ENCODE results near the gene PDHB. TPM values are rescaled to one million over a fixed set of nuclear protein-coding genes. Genes with fewer than 3 reads are reported as not detected.
"Not testable (repeated sequence)": the region's sequence is repeated elsewhere in the genome, so short reads cannot be mapped to it uniquely, and the experiment has no call there.

The PDHB gene
- total RNA-seq, 1 donor from 2014 or later: 63.6 TPM

DNA sequence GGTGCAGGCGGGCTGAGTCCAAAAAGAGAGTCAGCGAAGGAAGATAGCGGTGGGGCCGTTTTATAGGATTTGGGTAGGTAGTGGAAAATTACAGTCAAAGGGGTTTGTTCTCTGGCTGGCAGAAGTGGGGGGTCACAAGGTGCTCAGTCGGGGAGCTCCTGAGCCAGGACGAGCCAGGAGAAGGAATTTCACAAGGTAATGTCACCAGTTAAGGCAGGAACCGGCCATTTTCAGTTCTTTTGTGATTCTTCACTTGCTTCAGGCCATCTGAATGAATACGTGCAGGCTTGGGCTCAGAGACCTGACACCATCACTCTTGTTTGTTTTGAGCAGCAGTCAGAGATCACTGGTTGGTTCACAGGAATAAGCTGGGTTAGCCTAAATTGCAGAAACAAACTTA, 3.6 kb upstream of the PDHB start:
- DNase-seq: not testable (repeated sequence)

DNA sequence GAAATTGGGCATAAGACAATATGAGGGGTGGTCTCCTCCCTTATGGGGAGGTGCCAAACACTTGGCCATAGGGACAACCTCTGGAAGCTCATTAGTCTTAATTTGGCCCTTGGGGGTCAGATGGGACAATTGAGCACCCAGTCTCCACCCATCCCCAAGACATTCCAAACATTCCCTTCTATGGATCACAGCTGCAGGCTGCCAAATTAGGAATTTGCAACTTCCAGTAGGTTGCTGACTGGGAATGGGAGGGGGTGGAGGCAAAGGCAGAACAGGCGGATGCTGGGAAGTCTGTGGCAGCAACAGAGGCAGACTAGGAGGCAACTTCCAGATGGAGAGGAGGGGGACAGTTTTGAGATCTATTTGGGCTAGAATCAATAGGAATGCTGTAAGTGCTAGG, 1.4 kb upstream of the PDHB start:
- DNase-seq: no peak

- no peak for DNase-seq
Measured at GRCh38 chr3:58434511-58434910, 879 bp upstream of the PDHB start.

GRCh38 chr3:58434168-58434504, 504 bp upstream of the PDHB start:
- no peak for DNase-seq

DNA sequence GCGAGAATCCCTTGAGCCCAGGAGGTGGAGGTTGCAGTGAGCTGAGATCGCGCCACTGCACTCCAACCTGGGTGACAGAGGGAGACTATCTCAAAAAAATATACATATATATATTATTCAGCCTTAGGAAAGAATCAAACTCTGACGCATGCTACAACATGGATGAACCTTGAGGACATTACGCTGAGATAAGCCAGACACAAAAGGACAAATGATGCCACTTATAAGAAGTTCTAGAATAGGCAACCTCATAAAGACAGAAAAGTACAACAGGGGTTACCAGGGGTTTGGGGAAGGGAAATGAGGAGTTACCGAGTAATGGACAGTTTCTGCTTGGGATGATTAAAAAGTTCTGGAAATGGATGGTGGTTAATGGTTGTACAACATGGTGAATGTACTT, 727 bp downstream of the PDHB start:
- no peak for DNase-seq

GRCh38 chr3:58429657-58430056, 4.0 kb downstream of the PDHB start:
- no peak for DNase-seq

- DNase-seq: no peak
Measured at GRCh38 chr3:58427661-58428361, 5.8 kb downstream of the PDHB start.

DNA sequence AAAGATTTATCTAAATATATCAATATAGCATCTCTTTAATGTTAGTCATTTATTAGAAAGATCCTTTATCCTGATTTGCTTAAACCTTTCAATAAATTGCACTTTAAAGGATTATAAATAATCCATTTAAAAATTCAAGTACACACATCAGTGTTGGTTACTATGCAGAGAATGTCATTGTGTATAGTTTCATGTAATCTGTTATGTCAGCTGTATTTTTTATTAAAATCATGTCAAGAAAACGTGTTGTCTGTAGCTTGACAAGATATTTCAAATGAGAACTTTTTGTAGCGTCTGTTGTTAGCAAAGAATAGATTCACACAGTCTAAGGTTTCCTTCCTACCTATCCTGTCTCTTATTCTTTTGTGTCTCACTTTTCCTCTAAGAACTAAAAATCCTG, 7.8 kb downstream of the PDHB start:
- no peak for DNase-seq

DNA sequence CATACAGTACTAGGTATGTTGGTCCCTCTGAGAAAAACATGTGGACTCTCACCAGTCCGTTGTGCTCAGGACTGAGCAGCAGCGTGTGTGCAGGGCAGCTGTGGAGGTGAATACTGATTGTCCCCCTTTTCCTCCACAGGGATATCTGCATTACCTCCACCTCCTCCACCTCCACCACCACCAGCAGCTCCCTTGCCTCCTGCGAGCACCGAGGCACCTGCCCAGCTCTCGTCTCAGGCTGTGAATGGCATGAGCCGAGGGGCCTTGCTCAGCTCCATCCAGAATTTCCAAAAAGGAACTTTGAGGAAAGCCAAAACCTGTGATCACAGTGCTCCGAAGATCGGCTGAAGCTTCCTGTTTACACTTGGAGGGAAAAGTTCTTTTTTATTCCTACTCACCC, 9.0 kb downstream of the PDHB start:
- no peak for DNase-seq

GRCh38 chr3:58422756-58423325, 10.8 kb downstream of the PDHB start:
- DNase-seq: no peak

GRCh38 chr3:58421004-58421403, 12.6 kb downstream of the PDHB start:
- no peak for DNase-seq

GRCh38 chr3:58419780-58420507, 13.7 kb downstream of the PDHB start:
- DNase-seq: no peak

DNA sequence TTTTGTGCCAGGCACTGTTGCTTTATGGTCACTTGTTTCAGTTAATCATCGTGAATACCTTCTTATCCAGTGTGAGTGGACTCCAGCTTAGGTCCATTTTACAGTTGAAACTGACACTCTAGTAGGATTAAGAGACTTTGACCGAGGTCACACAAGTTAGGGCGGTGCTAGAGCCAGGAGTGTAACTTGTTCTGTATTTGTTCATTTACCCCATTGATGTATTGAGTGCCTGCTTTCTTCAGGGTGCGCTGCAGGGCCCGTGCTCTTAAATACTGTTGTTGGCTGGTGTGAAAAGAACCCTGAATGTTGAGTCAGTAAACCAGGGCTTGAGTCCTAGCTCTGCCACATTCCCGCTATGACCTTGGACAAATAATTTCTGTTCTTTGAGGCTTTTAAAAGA, 15.4 kb downstream of the PDHB start:
- no peak for DNase-seq

GRCh38 chr3:58417075-58417474, 16.6 kb downstream of the PDHB start:
- no peak for DNase-seq

GRCh38 chr3:58416191-58416590, 17.4 kb downstream of the PDHB start:
- DNase-seq: no peak

GRCh38 chr3:58414538-58415197, 19.0 kb downstream of the PDHB start:
- DNase-seq: peak; percentile 55

- DNase-seq: no peak
Measured at GRCh38 chr3:58411851-58412830, 21.5 kb downstream of the PDHB start.

DNA sequence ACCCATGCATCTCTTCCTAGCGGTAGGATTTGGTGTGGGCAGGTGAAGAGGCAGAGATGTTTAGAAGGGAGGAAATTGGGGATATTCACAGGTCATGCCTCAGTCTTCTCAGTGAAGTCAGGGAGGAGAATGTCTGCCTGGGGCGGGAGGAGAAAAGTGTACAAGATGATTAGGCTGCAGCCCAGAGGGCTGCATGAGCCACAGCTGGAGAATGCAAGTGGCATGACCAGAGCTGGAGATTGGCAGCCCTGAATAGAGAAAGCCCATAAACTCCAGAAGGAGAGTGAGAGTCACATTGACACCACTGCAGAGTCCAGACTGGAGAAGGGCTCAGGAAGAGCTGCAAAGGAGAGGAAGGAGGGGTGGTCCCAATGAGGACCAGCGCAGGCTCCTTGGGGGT, 22.6 kb downstream of the PDHB start:
- no peak for DNase-seq

DNA sequence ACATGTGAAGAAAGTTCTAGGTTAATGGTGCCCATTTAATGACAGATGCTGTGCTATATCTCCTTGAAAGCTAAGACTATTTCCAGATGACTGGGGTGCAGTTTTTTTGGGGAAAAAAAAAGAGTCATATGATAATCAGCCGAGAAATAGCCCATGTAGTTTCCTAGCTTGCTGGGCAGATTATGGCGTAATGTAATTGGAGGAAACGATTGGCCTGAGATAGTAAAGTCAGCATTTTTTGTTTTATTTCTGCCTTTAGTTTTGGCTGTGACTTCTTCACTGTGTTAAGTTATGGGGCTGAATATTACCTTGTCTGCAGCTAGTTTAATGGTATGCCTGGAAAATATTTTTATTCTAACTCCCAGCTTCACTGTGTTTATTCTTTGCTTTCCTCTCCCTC, 24.0 kb downstream of the PDHB start:
- DNase-seq: no peak

GRCh38 chr3:58408906-58409305, 24.7 kb downstream of the PDHB start:
- no peak for DNase-seq

DNA sequence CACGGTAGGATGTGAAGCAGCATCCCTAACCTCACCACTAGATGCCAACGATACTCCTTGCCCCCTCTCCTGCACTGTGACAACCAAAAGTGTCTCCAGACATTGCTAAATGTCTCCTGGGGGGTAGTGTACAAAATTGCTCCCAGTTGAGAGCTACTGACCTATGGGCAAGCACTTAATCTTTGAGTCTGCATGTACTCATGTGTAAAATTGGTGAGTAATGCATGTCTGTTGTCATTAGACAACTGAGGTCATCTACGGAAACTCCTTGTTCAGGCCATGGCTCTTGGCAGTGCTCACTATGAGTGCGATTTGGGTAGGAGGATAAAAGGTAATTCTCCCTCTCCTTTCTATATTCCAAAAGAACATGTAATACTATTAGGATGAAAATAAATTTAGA, 29.2 kb downstream of the PDHB start:
- DNase-seq: no peak

DNA sequence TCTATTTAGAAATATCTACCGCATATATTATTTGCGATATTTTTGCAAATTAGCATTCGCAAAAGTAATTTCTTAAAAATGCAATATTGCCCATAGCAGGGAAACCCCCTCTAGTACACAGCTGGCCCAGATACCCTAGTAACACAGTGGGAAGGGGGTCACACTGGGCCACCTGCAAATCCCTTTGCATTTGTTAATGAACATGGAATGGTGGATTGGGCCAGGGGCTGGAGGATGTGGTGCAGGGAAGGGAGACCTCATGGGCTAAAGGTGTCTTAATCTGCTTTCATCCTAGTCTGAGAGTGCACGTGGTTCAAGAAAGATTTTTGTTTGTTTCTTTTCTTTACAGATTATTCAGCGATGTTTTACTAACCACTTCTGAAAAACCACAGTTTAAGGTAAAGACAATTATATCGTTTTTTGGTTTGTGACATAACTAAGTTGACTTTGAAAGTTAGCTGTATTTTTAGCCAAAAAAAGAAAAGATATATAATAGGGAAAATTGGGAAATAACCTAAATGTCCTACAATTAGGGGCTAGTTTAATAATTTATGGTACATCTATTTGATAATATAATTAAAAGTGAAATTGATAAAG, 30.0 kb downstream of the PDHB start:
- no peak for DNase-seq
